ENCODE measurements around the gene PNMA6A. TPM values are rescaled to one million over a fixed set of nuclear protein-coding genes. Genes with fewer than 3 reads are reported as not detected.

Gene PNMA6A
- total and polyA plus RNA-seq, 4 donors, result 0.74 to 3.7 (median 1.8) TPM

- 55 to 64% methylated on average over 1 of the region's 1 CpG for WGBS, 2 donors
- H3K4me1 ChIP-seq (ENCODE audit: control insufficient read depth in 1 of 2, insufficient read depth in 2 of 2, low read length in 2 of 2), result no peaks in the 10 kb centered on the region
- ATAC-seq (ENCODE audit: low FRiP score) (no peak), DNase-seq (no peak)
- H3K4me3 ChIP-seq (ENCODE audit: low read length in 2 of 2), result no peak overlapping the region
- H3K36me3 ChIP-seq (ENCODE audit: control insufficient read depth in 1 of 2, insufficient read depth in 2 of 2, low read length in 1 of 2), result no peaks in the 10 kb centered on the region
- no peaks in the 10 kb centered on the region for H3K27me3 ChIP-seq (ENCODE audit: control insufficient read depth in 1 of 2, insufficient read depth in 2 of 2, low read length in 1 of 2)
- no peaks in the 10 kb centered on the region for H3K9me3 ChIP-seq (ENCODE audit: control insufficient read depth, low read length)
- H3K27ac ChIP-seq (ENCODE audit: low read depth in 1 of 2, low read length in 2 of 2), result no peak overlapping the region
- intact Hi-C loops (cut with DNase I), result no loop called here
These were observed 19.7 kb upstream of the PNMA6A start for GRCh38 chrX:153052534-153052933.

GRCh38 chrX:153055871-153056749 lies 16.1 kb upstream of the PNMA6A start, which contains the start of gene PNMA3:
PNMA3 (plus strand) TSS chrX:153056470; CDS start chrX:153057056, 586 bp downstream.
- intact Hi-C loops (cut with DNase I), result no loop called here

GRCh38 chrX:153057281-153057680 lies 15.0 kb upstream of the PNMA6A start:
- H3K4me3 ChIP-seq (ENCODE audit: low read length in 2 of 2), result no peak overlapping the region
- ATAC-seq (ENCODE audit: low FRiP score) (no peak), DNase-seq (no peak)
- H3K36me3 ChIP-seq (ENCODE audit: control insufficient read depth in 1 of 2, insufficient read depth in 2 of 2, low read length in 1 of 2), result no peaks in the 10 kb centered on the region
- H3K27me3 ChIP-seq (ENCODE audit: control insufficient read depth in 1 of 2, insufficient read depth in 2 of 2, low read length in 1 of 2), result no peaks in the 10 kb centered on the region
- no peaks in the 10 kb centered on the region for H3K9me3 ChIP-seq (ENCODE audit: control insufficient read depth, low read length)
- intact Hi-C loops (cut with DNase I), result no loop called here
- no peaks in the 10 kb centered on the region for H3K4me1 ChIP-seq (ENCODE audit: control insufficient read depth in 1 of 2, insufficient read depth in 2 of 2, low read length in 2 of 2)
- WGBS, 2 donors, result 24 to 67% methylated on average over 11 of the region's 11 CpGs
- no peak overlapping the region for H3K27ac ChIP-seq (ENCODE audit: low read depth in 1 of 2, low read length in 2 of 2)

More at GRCh38 chrX:153055871-153056749, 16.1 kb upstream of the PNMA6A start, which contains the start of gene PNMA3:
- ATAC-seq (ENCODE audit: low FRiP score) (no peak), DNase-seq (no peak)
- Histone ChIP-seq H3K4me3 (ENCODE audit: low read length in 2 of 2) (no peak within 1 kb of the TSS), H3K27ac (ENCODE audit: low read depth in 1 of 2, low read length in 2 of 2) (no peak within 1 kb of the TSS), H3K36me3 (ENCODE audit: control insufficient read depth in 1 of 2, insufficient read depth in 2 of 2, low read length in 1 of 2) (no peaks in the 10 kb centered on the region), H3K9me3 (ENCODE audit: control insufficient read depth, low read length) (no peaks in the 10 kb centered on the region), H3K27me3 (ENCODE audit: control insufficient read depth in 1 of 2, insufficient read depth in 2 of 2, low read length in 1 of 2) (no peaks in the 10 kb centered on the region), H3K4me1 (ENCODE audit: control insufficient read depth in 1 of 2, insufficient read depth in 2 of 2, low read length in 2 of 2) (no peaks in the 10 kb centered on the region)
- 10 to 41% methylated on average over 46 to 80 of the region's 80 CpGs for WGBS, 2 donors

GRCh38 chrX:153059191-153060094 lies 12.8 kb upstream of the PNMA6A start:
- WGBS, 2 donors, result 86 to 97% methylated on average over 18 of the region's 18 CpGs
- Histone ChIP-seq H3K36me3 (ENCODE audit: control insufficient read depth in 1 of 2, insufficient read depth in 2 of 2, low read length in 1 of 2) (no peaks in the 10 kb centered on the region), H3K27me3 (ENCODE audit: control insufficient read depth in 1 of 2, insufficient read depth in 2 of 2, low read length in 1 of 2) (no peaks in the 10 kb centered on the region), H3K4me1 (ENCODE audit: control insufficient read depth in 1 of 2, insufficient read depth in 2 of 2, low read length in 2 of 2) (no peaks in the 10 kb centered on the region), H3K9me3 (ENCODE audit: control insufficient read depth, low read length) (no peaks in the 10 kb centered on the region), H3K27ac (ENCODE audit: low read depth in 1 of 2, low read length in 2 of 2) (no peak overlapping the region), H3K4me3 (ENCODE audit: low read length in 2 of 2) (no peak overlapping the region)
- ATAC-seq (ENCODE audit: low FRiP score), result no peak
- no peak for DNase-seq
- intact Hi-C loops (cut with DNase I), result no loop called here

- ATAC-seq (ENCODE audit: low FRiP score) (no peak), DNase-seq (no peak)
- Histone ChIP-seq H3K27ac (ENCODE audit: low read depth in 1 of 2, low read length in 2 of 2) (no peak overlapping the region), H3K4me3 (ENCODE audit: low read length in 2 of 2) (no peak overlapping the region), H3K9me3 (ENCODE audit: control insufficient read depth, low read length) (no peaks in the 10 kb centered on the region), H3K36me3 (ENCODE audit: control insufficient read depth in 1 of 2, insufficient read depth in 2 of 2, low read length in 1 of 2) (no peaks in the 10 kb centered on the region), H3K27me3 (ENCODE audit: control insufficient read depth in 1 of 2, insufficient read depth in 2 of 2, low read length in 1 of 2) (no peaks in the 10 kb centered on the region), H3K4me1 (ENCODE audit: control insufficient read depth in 1 of 2, insufficient read depth in 2 of 2, low read length in 2 of 2) (no peaks in the 10 kb centered on the region)
- intact Hi-C loops (cut with DNase I), result no loop called here
- WGBS, 2 donors, result 76 to 93% methylated on average over 8 of the region's 8 CpGs
These were observed 12.2 kb upstream of the PNMA6A start for GRCh38 chrX:153060095-153060445.

GRCh38 chrX:153061732-153062131 lies 10.5 kb upstream of the PNMA6A start:
- no peak overlapping the region for H3K27ac ChIP-seq (ENCODE audit: low read depth in 1 of 2, low read length in 2 of 2)
- no peaks in the 10 kb centered on the region for H3K4me1 ChIP-seq (ENCODE audit: control insufficient read depth in 1 of 2, insufficient read depth in 2 of 2, low read length in 2 of 2)
- H3K4me3 ChIP-seq (ENCODE audit: low read length in 2 of 2), result no peak overlapping the region
- no peaks in the 10 kb centered on the region for H3K9me3 ChIP-seq (ENCODE audit: control insufficient read depth, low read length)
- no peaks in the 10 kb centered on the region for H3K27me3 ChIP-seq (ENCODE audit: control insufficient read depth in 1 of 2, insufficient read depth in 2 of 2, low read length in 1 of 2)
- no peak for ATAC-seq (ENCODE audit: low FRiP score)
- WGBS, 2 donors, result 20 to 26% methylated on average over 3 of the region's 3 CpGs
- H3K36me3 ChIP-seq (ENCODE audit: control insufficient read depth in 1 of 2, insufficient read depth in 2 of 2, low read length in 1 of 2), result no peaks in the 10 kb centered on the region
- intact Hi-C loops (cut with DNase I), result no loop called here
- DNase-seq, result no peak

- H3K27ac ChIP-seq (ENCODE audit: low read depth in 1 of 2, low read length in 2 of 2), result no peak overlapping the region
- no peaks in the 10 kb centered on the region for H3K4me1 ChIP-seq (ENCODE audit: control insufficient read depth in 1 of 2, insufficient read depth in 2 of 2, low read length in 2 of 2)
- no peaks in the 10 kb centered on the region for H3K27me3 ChIP-seq (ENCODE audit: control insufficient read depth in 1 of 2, insufficient read depth in 2 of 2, low read length in 1 of 2)
- H3K36me3 ChIP-seq (ENCODE audit: control insufficient read depth in 1 of 2, insufficient read depth in 2 of 2, low read length in 1 of 2), result no peaks in the 10 kb centered on the region
- ATAC-seq (ENCODE audit: low FRiP score) (no peak), DNase-seq (no peak)
- no peak overlapping the region for H3K4me3 ChIP-seq (ENCODE audit: low read length in 2 of 2)
- intact Hi-C loops (cut with DNase I), result no loop called here
- H3K9me3 ChIP-seq (ENCODE audit: control insufficient read depth, low read length), result no peaks in the 10 kb centered on the region
These were observed 8.9 kb upstream of the PNMA6A start for GRCh38 chrX:153063315-153063714.

GRCh38 chrX:153064061-153064460 lies 8.2 kb upstream of the PNMA6A start:
- no peak overlapping the region for H3K27ac ChIP-seq (ENCODE audit: low read depth in 1 of 2, low read length in 2 of 2)
- ATAC-seq (ENCODE audit: low FRiP score) (no peak), DNase-seq (no peak)
- H3K9me3 ChIP-seq (ENCODE audit: control insufficient read depth, low read length), result no peaks in the 10 kb centered on the region
- intact Hi-C loops (cut with DNase I), result no loop called here
- H3K4me3 ChIP-seq (ENCODE audit: low read length in 2 of 2), result no peak overlapping the region
- no peaks in the 10 kb centered on the region for H3K36me3 ChIP-seq (ENCODE audit: control insufficient read depth in 1 of 2, insufficient read depth in 2 of 2, low read length in 1 of 2)
- WGBS, 2 donors, result 76 to 98% methylated on average over 2 of the region's 2 CpGs
- no peaks in the 10 kb centered on the region for H3K4me1 ChIP-seq (ENCODE audit: control insufficient read depth in 1 of 2, insufficient read depth in 2 of 2, low read length in 2 of 2)
- H3K27me3 ChIP-seq (ENCODE audit: control insufficient read depth in 1 of 2, insufficient read depth in 2 of 2, low read length in 1 of 2), result no peaks in the 10 kb centered on the region

All from aorta (tissue), 5 donors.